Measurements from ENCODE around the gene FNDC5. TPM values are rescaled to one million over a fixed set of nuclear protein-coding genes. Genes with fewer than 3 reads are reported as not detected.

FNDC5 gene
- total and polyA plus RNA-seq, 2 experiments from 2014 or later = 1.0 to 1.7 TPM

DNA sequence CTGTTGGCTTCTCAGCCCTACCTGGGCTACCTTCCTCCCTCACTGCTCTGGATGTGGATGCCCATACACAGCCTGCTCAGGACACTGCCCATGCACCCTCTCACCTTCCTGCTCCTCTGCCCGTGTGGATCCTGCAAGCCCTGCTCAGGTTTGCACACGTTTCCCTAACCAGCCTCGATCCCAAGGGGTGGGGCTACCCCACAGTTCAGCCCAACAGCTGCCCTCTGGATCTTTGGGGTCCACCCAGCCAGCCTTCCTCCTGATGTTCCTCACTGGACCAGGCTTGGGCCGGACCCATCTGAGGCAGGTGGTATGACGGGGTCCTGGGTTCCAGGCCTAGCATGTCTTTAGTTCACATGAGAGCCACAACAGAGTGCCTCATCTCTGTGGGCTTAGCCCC is 25.7 kb upstream of the FNDC5 start (continued):
- TF ChIP-seq, protein P1, sequence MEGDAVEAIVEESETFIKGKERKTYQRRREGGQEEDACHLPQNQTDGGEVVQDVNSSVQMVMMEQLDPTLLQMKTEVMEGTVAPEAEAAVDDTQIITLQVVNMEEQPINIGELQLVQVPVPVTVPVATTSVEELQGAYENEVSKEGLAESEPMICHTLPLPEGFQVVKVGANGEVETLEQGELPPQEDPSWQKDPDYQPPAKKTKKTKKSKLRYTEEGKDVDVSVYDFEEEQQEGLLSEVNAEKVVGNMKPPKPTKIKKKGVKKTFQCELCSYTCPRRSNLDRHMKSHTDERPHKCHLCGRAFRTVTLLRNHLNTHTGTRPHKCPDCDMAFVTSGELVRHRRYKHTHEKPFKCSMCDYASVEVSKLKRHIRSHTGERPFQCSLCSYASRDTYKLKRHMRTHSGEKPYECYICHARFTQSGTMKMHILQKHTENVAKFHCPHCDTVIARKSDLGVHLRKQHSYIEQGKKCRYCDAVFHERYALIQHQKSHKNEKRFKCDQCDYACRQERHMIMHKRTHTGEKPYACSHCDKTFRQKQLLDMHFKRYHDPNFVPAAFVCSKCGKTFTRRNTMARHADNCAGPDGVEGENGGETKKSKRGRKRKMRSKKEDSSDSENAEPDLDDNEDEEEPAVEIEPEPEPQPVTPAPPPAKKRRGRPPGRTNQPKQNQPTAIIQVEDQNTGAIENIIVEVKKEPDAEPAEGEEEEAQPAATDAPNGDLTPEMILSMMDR (conservative IDR thresholded peaks at IDR 0.05; ENCODE audit: low read depth in 2 of 2) = no peak
- TF ChIP-seq EZH2 (IDR thresholded peaks at IDR 0.05; ENCODE audit: low read depth, unreplicated experiment) = no peak
- no peak for TF ChIP-seq STAT1 (IDR thresholded peaks at IDR 0.05; ENCODE audit: unreplicated experiment)
- TF ChIP-seq ZNF114 (CRISPR knock-in tag; IDR thresholded peaks at IDR 0.05) = no peak
- TF ChIP-seq, protein P2, sequence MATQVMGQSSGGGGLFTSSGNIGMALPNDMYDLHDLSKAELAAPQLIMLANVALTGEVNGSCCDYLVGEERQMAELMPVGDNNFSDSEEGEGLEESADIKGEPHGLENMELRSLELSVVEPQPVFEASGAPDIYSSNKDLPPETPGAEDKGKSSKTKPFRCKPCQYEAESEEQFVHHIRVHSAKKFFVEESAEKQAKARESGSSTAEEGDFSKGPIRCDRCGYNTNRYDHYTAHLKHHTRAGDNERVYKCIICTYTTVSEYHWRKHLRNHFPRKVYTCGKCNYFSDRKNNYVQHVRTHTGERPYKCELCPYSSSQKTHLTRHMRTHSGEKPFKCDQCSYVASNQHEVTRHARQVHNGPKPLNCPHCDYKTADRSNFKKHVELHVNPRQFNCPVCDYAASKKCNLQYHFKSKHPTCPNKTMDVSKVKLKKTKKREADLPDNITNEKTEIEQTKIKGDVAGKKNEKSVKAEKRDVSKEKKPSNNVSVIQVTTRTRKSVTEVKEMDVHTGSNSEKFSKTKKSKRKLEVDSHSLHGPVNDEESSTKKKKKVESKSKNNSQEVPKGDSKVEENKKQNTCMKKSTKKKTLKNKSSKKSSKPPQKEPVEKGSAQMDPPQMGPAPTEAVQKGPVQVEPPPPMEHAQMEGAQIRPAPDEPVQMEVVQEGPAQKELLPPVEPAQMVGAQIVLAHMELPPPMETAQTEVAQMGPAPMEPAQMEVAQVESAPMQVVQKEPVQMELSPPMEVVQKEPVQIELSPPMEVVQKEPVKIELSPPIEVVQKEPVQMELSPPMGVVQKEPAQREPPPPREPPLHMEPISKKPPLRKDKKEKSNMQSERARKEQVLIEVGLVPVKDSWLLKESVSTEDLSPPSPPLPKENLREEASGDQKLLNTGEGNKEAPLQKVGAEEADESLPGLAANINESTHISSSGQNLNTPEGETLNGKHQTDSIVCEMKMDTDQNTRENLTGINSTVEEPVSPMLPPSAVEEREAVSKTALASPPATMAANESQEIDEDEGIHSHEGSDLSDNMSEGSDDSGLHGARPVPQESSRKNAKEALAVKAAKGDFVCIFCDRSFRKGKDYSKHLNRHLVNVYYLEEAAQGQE (IDR thresholded peaks at IDR 0.05; ENCODE audit: unreplicated experiment) = no peak
- TF ChIP-seq EZH2phosphoT487 (IDR thresholded peaks at IDR 0.05; ENCODE audit: unreplicated experiment) = no peak
- no peak for TF ChIP-seq ZNF331 (CRISPR knock-in tag; IDR thresholded peaks at IDR 0.05; ENCODE audit: low read depth)
- TF ChIP-seq, protein P3, sequence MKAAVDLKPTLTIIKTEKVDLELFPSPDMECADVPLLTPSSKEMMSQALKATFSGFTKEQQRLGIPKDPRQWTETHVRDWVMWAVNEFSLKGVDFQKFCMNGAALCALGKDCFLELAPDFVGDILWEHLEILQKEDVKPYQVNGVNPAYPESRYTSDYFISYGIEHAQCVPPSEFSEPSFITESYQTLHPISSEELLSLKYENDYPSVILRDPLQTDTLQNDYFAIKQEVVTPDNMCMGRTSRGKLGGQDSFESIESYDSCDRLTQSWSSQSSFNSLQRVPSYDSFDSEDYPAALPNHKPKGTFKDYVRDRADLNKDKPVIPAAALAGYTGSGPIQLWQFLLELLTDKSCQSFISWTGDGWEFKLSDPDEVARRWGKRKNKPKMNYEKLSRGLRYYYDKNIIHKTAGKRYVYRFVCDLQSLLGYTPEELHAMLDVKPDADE (IDR thresholded peaks at IDR 0.05) = no peak
- TF ChIP-seq POLR2AphosphoS5 (IDR thresholded peaks at IDR 0.05; ENCODE audit: low read depth) = no peak

DNA sequence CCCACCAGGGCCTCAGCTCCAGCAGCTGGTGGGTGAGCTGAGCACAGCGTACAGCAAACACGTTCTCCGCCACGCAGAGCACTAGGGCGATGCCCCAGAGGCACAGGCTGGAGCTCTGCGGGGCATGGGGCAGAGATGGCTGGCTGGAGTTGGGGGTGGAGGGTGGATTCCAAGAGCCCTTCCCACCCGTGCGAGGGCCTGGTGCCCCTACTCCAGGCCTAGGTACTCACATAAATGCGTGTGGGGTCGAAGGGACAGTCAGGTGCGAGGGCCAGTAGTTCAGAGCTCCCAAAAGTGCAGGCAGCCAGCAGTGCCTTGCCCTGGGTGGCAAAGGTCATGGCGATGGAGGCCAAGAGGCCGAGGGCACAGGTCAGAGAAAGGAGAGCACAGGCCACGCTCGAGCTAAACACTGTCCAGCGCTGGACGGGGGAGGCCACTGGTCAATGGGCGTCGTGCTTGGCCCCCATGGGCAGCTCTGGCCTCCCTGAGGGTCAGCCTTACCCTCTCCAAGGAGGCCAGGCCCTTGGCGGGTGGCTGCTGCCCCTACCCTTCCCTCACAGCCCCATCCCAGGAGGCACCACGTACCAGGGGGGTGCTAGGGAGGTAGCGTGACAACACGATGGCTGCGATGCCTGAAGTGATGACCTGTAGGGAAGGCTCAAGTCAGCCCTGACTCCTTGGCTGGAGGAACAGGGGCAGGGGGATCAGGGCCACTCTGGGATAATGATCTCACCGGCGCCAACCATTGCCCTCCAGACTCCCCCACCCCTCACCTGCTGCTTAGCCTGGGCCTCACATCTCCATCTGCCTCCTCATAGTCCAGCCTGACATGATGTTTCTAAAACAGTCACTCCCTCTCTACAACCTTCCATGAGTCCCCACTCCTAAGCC is 24.9 kb upstream of the FNDC5 start:
- H3K4me3 Mint-ChIP-seq = no peak overlapping the region; the same call in 2 of the 3 replicates
- Histone ChIP-seq H3K79me2 (replicated peaks; ENCODE audit: insufficient read depth) (no peaks in the 10 kb centered on the region), H3K9me2 (ENCODE audit: insufficient read depth) (no peaks in the 10 kb centered on the region), H3K4me3 (no peak overlapping the region), H3K4me1 (ENCODE audit: insufficient read depth) (peaks cover 14% of the 10 kb centered on the region; the same call in 1 of the 2 replicates), H3K4me2 (no peak overlapping the region), H3K36me3 (ENCODE audit: insufficient read depth) (no peaks in the 10 kb centered on the region), H3K27ac (ENCODE audit: low read depth) (no peak overlapping the region), H4K20me1 (replicated peaks; ENCODE audit: insufficient read depth) (no peaks in the 10 kb centered on the region; the same call in 1 of the 2 replicates), H3F3A (replicated peaks; ENCODE audit: low read depth) (peaks cover 7% of the 10 kb centered on the region; the same call in 1 of the 2 replicates), H3K27me3 (ENCODE audit: insufficient read depth) (peaks cover 44% of the 10 kb centered on the region), H2AFZ (no peak overlapping the region)
- TF ChIP-seq, protein P1 (conservative IDR thresholded peaks at IDR 0.05; ENCODE audit: low read depth in 2 of 2) = no peak
- no peak for TF ChIP-seq EZH2phosphoT487 (IDR thresholded peaks at IDR 0.05; ENCODE audit: unreplicated experiment)
- TF ChIP-seq, protein P2 (IDR thresholded peaks at IDR 0.05; ENCODE audit: unreplicated experiment) = no peak
- TF ChIP-seq CREB1 (CRISPR knock-in tag; IDR thresholded peaks at IDR 0.05; ENCODE audit: low read depth) = no peak
- no peak for TF ChIP-seq ZNF114 (CRISPR knock-in tag; IDR thresholded peaks at IDR 0.05)
- TF ChIP-seq EZH2 (IDR thresholded peaks at IDR 0.05; ENCODE audit: low read depth, unreplicated experiment) = no peak
- TF ChIP-seq NANOG (IDR thresholded peaks at IDR 0.05; ENCODE audit: borderline replicate concordance) = no peak
- TF ChIP-seq, protein P3 (IDR thresholded peaks at IDR 0.05) = no peak
- no peak for DNase-seq (ENCODE audit: low spot score)
- H3K4me1 Mint-ChIP-seq = peaks cover 14% of the 10 kb centered on the region
- H3K27me3 Mint-ChIP-seq (ENCODE audit: insufficient read depth, low read depth, poor library complexity) = peaks cover 47% of the 10 kb centered on the region
- H3K27ac Mint-ChIP-seq = no peak overlapping the region
- peaks cover 8% of the 10 kb centered on the region; the same call in 1 of the 3 replicates for H3K36me3 Mint-ChIP-seq (ENCODE audit: low read depth)
- peaks cover 5% of the 10 kb centered on the region; the same call in 2 of the 3 replicates for H3K9me3 Mint-ChIP-seq
- ATAC-seq = no peak

Data from GM23338 (cell line).